HG02885 (cell line): Measurements from ENCODE around the gene CATSPERB.
"Not testable (repeated sequence)": the region's sequence is repeated elsewhere in the genome, so short reads cannot be mapped to it uniquely, and the experiment has no call there.

Experiments
- ATAC-seq: cut with Tn5 transposase; IDR thresholded peaks from one replicate; pipeline ENCODE4 v1.9.1; 2021; ENCODE audit warnings: mild to moderate bottlenecking; ENCODE audit not compliant: unreplicated experiment, poor library complexity

Gene CATSPERB

GRCh38 chr14:91593957-91594356 is 137.9 kb downstream of the CATSPERB start:
- ATAC-seq = not testable (repeated sequence)

- ATAC-seq = no peak
These were observed 145.5 kb downstream of the CATSPERB start for GRCh38 chr14:91586410-91586809.

GRCh38 chr14:91585856-91586255 is 146.0 kb downstream of the CATSPERB start:
- no peak for ATAC-seq

DNA sequence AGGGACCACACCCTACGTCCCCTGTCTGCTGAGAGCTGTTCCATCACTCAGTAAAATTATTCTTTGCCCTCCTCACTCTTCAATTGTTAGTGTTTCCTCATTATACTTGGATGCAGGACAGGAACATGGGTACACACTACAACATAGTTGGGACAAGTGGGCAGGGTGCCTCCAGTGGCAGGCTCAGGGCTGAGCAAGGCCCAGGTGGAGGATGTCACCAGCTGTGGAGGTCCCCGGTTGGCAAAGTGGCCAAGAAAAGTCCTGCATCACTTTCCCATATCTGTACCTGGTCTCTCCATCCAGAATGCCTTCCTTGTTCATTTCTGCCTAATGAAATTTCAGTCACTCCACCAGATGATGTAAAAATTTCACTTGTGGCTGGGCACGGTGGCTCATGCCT is 149.1 kb downstream of the CATSPERB start:
- ATAC-seq = no peak

DNA sequence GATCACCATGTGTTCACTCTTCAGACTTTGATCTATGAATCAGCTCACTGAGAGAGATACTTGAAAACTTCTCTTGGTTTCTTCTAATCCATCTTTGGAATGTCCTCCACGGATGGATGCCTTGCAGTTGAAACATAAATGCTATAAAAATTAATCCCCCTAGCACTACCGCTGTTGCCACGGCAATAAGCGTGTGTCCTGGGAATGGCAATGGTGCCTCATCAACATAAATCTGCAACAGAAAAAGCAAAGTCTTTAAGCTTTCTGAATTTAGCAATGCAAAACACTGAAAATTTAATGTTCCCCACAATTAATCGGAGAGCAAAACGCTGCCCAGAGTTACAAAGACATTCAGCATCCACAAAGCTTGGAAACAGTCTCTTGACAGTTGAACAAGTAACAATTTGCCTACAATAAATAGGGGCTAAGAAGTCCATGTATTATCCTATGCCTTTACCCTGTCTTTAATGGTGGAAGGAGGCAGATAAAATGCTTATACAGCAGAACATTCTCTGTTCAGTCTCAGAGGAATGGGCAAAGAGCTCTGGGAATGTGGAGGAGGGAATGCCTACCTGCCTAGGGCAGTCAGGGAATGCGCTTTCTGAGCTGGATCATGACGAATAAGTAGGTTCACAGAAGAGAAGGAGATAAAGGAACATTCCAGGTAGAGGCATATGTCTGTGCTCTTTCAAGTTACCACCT is 150.9 kb downstream of the CATSPERB start:
- no peak for ATAC-seq

DNA sequence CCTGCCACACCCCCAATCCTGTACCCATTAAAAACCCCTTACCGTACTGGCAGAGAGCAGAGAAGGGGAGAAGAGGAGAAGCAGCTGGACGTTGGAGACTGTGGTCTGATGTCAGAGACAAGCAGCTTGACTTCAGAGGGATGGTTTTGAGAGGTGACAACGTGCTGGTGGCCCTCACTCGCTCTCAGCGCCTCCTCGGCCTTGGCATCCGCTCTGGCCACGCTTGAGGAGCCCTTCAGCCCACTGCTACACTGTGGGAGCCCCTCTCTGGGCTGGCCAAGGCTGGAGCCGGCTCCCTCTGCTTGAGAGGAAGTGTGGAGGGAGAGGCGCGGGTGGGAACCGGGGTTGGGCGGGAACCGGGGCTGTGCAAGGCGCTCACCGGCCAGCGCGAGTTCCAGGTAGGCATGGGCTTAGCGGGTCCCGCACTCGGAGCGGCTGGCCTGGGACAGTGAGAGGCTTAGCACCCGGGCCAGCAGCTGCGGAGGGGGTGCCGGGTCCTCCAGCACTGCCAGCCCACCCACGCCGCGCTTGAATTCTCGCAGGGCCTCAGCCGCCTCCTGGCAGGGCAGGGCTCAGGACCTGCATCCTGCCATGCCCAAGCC is 154.2 kb downstream of the CATSPERB start:
- ATAC-seq = no peak

- no peak for ATAC-seq
These were observed 156.2 kb downstream of the CATSPERB start for GRCh38 chr14:91575469-91576208.

DNA sequence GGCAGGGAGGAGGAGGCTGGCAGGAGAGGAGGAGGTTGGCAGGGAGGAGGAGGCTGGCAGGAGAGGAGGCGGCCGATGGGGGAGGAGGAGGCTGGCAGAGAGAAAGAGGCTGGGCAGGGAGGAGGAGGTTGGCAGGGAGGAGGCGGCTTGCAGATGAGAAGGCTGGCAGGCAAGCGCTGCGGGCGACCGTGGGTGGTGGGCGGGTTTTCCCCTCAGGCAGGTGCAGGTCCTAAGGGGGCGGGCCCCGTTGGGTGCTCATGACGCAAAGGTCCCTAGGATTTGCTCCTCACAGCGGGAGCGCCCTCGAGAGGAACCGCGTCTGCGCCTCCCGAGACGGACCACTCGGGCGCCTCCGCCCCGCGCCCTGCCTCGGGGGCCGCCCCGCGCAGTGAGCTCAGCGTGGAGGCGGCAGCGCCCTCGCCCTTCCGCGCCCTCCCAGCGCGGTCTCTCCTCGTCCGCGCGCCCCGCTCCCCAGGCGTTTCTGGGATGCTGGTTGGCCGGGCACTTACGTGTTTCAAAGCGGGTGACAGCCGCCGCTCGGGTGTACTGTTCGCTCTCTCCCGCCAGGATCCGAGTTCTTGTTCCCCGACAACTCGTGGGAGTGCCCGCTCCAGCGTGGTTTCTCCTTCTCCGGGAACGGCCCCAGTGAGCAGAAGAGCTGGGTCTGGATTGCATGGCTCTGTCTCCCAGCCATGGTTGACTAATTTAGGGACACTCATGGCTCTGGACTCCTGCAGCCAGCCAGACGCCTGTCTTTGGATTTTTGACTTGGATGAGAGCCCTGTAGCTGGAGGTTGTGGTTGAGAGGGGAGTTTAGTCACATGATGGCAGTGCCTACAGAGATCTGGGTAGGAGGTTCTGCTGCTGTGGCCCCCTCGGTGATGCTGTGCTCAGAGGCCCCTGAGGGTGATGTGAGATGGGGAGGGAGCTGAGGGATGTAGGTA is 157.7 kb downstream of the CATSPERB start:
- ATAC-seq = peak; percentile 62

- ATAC-seq = no peak
These were observed 158.4 kb downstream of the CATSPERB start for GRCh38 chr14:91573528-91573893.

- no peak for ATAC-seq
These were observed 161.9 kb downstream of the CATSPERB start for GRCh38 chr14:91570021-91570420.

DNA sequence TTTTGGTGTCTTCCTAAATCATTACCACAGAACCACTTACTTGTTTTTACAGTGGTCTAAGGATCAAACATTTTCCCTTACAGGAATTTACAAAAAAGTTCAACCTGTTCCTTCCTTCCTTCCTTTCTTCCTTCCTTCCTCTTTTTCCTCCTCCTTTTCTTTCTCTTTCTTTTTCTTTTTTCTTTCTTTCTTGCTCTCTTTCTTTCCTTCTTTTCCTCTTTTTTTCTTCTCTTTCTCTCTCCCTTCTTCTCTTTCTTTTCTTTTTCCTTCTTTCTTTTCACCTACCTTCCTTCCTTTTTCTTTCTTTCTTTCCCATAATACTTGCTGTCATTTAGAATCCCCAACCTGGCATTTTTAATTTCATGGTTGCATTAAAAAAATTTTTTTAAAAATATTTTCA is 162.6 kb downstream of the CATSPERB start:
- ATAC-seq = no peak

GRCh38 chr14:91568626-91569025 is 163.3 kb downstream of the CATSPERB start:
- ATAC-seq = no peak

GRCh38 chr14:91567827-91568226 is 164.1 kb downstream of the CATSPERB start:
- not testable (repeated sequence) for ATAC-seq

DNA sequence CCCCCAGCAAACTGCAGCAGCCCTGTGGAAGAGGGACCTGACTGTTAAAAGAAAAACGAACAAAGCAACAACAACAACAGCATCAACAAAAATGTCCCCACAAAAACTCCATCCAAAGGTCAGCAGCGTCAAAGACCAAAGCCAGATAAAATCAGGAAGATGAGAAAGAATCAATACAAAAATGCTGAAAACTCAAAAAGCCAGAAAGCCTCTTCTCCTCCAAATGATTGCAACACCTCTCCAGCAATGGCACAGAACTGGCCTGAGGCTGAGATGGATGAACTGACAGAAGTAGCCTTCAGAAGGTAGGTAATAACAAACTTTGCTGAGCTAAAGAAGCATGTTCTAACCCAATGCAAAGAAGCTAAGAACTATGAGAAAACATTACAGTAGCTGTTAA is 176.4 kb downstream of the CATSPERB start:
- ATAC-seq = no peak

DNA sequence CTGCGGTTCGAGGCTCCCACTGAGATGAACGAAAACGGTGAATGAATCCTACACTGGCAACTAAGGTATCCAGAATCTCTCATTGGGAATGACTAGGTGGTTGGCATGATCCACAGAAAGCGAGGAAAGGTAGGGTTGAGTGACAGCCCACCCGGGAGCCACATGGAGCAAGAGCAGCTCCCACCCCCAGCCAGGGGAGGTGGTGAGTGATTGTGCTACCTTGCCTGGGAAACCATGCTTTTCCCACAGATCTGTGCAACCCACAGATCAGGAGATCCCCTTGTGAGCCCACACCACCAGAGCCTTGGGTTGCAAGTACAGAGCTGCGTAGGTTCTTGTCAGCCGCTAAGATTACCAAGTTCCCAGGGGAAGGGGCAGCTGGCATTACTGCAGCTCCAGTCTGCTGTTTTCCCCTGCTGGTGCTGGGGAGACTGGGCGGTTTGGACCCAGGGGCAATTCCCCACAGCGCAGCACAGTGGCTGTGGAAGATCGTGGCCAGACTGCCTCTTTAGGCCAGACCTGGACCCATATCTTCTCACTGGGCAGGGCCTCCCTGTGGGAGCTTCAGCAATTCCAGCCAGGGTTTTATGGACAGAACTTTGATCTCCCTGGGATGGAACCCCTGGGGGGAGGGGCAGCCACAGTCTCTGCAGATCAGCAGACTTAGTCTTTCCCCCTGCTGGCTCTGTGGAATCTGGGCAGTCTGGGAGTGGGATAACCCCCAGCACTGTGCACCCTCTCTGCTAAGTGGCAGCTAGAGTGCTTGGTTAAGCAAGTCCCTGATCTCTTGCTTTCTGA is 177.2 kb downstream of the CATSPERB start:
- ATAC-seq = no peak

DNA sequence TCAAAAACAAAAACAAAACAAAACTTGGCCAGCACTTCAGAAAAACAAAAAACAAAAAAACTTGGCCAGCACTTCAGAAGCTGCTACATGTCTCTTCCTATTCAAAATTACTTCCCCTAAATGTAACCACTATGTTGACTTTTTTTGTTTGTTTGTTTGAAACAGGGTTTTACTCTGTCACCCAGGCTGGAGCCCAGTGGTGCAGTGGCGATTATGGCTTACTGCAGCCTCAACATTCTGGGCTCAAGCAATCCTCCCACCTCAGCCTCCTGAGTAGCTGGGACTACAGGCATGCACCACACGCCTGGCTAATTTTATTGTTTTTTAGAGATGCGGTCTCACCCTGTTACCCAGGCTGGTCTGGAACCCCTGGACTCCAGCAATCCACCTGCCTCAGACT is 183.8 kb downstream of the CATSPERB start:
- no peak for ATAC-seq

DNA sequence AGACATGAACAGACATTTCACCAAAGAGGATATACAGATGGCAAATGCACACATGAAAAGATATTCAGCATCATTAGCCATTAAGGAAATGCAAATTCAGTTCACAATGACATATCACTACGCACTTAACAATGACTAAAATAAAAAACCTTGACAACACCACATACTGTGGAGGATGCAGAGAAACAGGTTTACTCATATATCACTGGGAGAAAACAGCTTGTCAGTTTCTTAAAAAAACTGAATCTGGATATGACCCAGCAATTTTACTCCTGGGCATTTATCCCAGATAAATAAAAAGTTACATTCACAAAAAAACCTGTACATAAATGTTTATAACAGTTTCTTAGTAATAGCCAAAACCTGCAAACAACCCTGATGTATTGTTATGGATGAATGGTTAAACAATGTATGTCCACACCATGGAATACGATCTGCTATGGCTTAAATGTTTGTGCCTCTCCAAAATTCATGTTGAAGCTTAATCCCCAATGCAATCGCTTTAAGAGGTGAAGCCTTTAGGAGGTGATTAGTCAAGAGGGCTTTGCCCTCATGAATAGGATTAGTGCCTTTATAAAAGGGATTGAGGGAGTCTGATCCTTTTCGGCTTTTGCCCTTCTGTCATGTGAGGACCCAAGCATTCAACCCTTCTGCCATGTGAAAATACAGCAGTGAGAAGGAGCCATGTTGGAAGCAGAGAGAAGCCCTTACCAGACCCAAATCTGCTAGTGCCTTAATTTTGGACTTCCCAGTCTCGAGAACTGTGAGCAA is 185.8 kb downstream of the CATSPERB start:
- ATAC-seq = no peak

GRCh38 chr14:91545204-91545603 is 186.7 kb downstream of the CATSPERB start:
- ATAC-seq = no peak

DNA sequence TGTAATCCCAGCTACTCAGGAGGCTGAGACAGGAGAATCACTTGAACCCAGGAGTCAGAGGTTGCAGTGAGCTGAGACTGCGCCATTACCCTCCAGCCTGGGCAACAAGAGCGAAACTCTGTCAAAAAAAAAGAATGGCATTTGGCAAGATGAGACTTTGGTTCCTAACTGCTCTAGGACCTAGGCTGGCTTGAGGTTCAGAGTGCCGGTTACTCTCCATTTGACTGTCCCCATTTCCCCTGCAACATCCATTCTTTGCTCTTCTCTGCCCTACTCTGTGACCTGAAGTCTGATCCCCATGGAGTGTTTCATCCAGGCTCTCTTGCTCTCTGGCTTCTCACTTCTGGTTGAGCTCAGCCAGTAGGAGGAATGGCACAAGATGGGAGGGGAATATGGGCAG is 195.6 kb downstream of the CATSPERB start:
- ATAC-seq = no peak
